COLO668 (cell line): Measurements from ENCODE around the gene ETNPPL.
"Not testable (repeated sequence)": the region's sequence is repeated elsewhere in the genome, so short reads cannot be mapped to it uniquely, and the experiment has no call there.

Source experiments
- DNase-seq: peaks from one replicate; lab custom pipeline; 2025; ENCODE audit not compliant: unreplicated experiment; lab: John Stamatoyannopoulos, UW

The ETNPPL gene

GRCh38 chr4:108758498-108758897 is 4.4 kb downstream of the ETNPPL start:
- DNase-seq, result no peak

- no peak for DNase-seq
Measured at GRCh38 chr4:108754327-108754726, 8.5 kb downstream of the ETNPPL start.

- no peak for DNase-seq
Measured at GRCh38 chr4:108751321-108751720, 11.5 kb downstream of the ETNPPL start.

DNA sequence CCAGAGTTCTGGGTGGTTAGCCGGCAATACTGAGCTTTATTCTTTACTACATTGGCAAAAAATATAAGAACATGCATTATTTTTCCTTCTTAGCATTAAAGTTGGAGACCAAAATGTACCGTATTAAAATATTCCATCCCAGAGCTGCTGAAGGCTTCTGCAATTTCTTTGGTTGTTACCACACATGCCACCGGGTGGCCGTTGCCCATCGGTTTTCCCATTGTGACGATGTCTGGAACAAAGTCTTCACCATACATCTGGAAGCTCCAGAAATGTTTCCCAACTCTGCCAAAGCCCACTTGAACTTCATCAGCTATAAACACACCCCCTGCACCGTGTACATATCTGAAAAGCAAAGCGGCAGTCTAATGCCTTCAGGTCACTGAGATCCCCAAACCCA is 13.7 kb downstream of the ETNPPL start:
- no peak for DNase-seq

GRCh38 chr4:108746511-108746910 is 16.3 kb downstream of the ETNPPL start:
- DNase-seq, result no peak

GRCh38 chr4:108744307-108744706 is 18.5 kb downstream of the ETNPPL start:
- no peak for DNase-seq

DNA sequence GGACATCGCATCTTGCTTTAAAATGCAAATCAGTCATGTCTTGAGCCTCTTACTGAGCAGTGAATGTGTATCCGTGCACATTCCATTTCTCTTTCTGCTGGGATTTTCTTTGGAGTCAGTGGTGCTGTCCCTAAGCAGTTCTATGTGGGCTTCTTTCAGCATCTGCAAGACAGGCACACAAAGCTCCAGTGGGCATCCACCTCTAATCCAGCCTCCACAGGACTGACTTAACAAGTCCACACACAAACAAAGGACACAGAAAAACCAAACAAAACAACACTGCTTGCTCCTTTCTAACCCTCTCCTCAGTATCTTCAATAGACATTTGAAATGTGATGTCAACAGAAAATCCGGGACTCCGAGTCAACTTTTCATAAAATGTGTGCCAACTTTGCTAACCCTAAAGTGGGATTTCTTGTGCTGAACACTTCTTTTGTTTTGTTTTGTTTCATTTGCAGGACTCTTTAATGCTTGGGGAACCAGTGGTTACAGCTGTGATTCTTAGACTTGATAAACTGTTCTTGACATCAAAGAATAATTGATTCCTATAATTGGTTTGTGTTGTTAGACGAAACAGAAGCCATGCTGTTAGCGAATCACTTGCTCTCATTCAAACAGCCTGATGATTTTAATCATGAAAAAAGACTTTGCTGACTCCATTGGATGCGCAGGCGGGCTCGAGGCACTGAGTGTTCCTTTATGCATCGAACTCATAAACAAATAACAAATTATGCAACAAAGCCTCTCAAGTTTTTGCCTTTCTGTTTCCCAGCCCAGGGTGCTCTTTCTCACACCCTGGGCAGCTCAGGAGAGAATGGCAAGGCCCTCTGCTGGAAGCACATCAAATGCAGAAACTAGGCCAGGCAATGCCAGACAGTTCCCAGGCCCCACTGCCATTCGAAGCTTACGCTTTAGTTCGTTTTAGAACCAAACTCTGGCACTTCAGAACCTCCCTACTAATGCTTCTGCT is 20.1 kb downstream of the ETNPPL start:
- no peak for DNase-seq

GRCh38 chr4:108738003-108738706 is 24.7 kb downstream of the ETNPPL start:
- DNase-seq, result no peak

- DNase-seq, result no peak
Measured at GRCh38 chr4:108731006-108731405, 31.8 kb downstream of the ETNPPL start.

GRCh38 chr4:108730579-108730978 is 32.3 kb downstream of the ETNPPL start:
- DNase-seq, result no peak

GRCh38 chr4:108729731-108730130 is 33.1 kb downstream of the ETNPPL start:
- DNase-seq, result no peak

GRCh38 chr4:108725457-108725856 is 37.4 kb downstream of the ETNPPL start:
- no peak for DNase-seq

- DNase-seq, result no peak
Measured at GRCh38 chr4:108717386-108717785, 45.5 kb downstream of the ETNPPL start.

- no peak for DNase-seq
Measured at GRCh38 chr4:108716340-108716739, 46.5 kb downstream of the ETNPPL start.

DNA sequence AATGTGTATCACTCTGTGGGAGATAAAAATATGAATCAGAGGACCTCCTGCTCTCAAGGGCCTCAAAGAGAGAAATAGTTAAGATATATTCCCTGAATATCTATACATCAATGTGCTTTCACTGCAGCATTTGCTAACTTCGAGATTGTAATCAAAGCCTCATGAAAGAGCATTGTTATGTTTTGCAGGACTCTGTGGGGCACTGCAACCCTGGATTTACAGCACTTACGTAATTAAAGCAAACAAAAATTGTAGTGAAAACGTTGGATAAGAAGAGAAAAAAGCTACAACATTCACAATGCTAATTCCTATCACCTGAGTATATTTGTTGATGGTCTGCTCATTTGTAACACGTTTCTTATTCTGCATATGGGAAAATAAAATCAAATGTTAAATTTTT is 48.0 kb downstream of the ETNPPL start:
- DNase-seq, result no peak

DNA sequence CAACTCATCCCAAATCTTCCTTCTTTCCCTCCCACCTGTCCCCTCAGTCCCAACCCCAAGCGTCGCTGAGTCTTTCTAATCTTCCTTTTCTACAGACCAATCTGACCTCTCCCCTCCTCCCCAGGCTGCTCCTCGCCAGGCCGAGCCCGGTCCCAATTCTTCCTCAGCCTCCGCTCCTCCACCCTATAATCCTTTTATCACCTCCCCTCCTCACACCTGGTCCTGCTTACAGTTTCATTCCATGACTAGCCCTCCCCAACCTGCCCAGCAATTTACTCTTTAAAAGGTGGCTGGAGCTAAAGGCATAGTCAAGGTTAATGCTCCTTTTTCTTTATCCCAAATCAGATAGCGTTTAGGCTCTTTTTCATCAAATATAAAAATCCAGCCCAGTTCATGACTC is 52.3 kb downstream of the ETNPPL start:
- DNase-seq, result not testable (repeated sequence)

GRCh38 chr4:108709722-108710121 is 53.1 kb downstream of the ETNPPL start:
- DNase-seq, result no peak

GRCh38 chr4:108709234-108709633 is 53.6 kb downstream of the ETNPPL start:
- no peak for DNase-seq

- DNase-seq, result no peak
Measured at GRCh38 chr4:108706289-108706688, 56.6 kb downstream of the ETNPPL start.

- no peak for DNase-seq
Measured at GRCh38 chr4:108703966-108704365, 58.9 kb downstream of the ETNPPL start.

DNA sequence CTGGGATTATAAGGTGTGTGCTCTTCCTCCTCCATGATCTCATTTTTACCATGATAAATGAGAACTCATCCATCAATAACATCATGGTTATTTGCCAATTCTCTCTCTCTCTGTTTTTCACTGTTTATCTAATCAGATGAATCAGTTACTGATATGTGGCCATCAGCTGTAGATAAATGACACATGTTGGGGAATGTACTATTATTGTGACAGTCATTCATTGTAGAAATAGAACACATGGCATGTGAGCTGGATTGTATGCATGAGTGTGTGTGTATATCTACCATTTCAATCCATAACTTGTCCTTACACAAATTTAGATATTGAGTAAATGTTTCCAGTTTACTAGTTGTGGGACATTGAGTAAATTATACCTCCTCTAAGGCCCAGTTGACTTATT is 59.5 kb downstream of the ETNPPL start:
- DNase-seq, result no peak

DNA sequence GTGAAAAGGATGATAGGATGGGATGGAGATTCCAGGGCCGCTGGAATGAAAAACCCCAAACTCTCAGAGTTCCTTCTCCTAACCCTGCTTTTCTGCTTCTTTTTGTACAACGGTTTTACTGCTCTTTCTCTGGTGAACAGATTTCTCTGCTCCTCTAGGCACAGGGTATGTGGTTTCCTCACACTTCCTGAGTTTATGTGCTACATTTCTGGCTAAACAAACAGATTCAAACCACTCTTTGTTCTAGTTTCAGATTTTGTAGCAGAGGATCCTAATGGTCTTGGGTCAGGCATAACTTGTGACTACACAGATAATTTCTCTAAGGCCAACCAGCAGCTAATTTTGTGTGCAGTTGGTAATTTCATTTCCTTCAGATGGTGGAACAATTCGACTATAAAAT is 59.9 kb downstream of the ETNPPL start:
- DNase-seq, result no peak
